ENCODE data around the gene PAK5.
A peak's percentile ranks its signal among the peaks of the same experiment; 100 is the strongest.

The PAK5 gene

GRCh38 chr20:9838378-9839295 is at the start of gene PAK5:
Gene PAK5, minus strand, starts transcription at chr20:9839076. Its CDS starts 194,748 bp downstream, at chr20:9644328.
- no peak for FAIRE-seq

GRCh38 chr20:9887706-9888105 is 48.8 kb upstream of the PAK5 start:
- FAIRE-seq: no peak

- FAIRE-seq: no peak
Observed at GRCh38 chr20:9886227-9886626, 47.4 kb upstream of the PAK5 start.

GRCh38 chr20:9884666-9885065 is 45.8 kb upstream of the PAK5 start:
- peak; percentile 66 for FAIRE-seq

GRCh38 chr20:9884061-9884460 is 45.2 kb upstream of the PAK5 start:
- no peak for FAIRE-seq

- FAIRE-seq: no peak
Observed at GRCh38 chr20:9877932-9878495, 39.1 kb upstream of the PAK5 start.

GRCh38 chr20:9867196-9867980 is 28.5 kb upstream of the PAK5 start:
- FAIRE-seq: no peak

GRCh38 chr20:9852566-9852965 is 13.7 kb upstream of the PAK5 start:
- FAIRE-seq: no peak

- no peak for FAIRE-seq
Observed at GRCh38 chr20:9839626-9840025, 750 bp upstream of the PAK5 start.

GRCh38 chr20:9838035-9838377 is 870 bp downstream of the PAK5 start:
- no peak for FAIRE-seq

GRCh38 chr20:9837634-9838033 is 1.2 kb downstream of the PAK5 start:
- FAIRE-seq: no peak

GRCh38 chr20:9835302-9835701 is 3.6 kb downstream of the PAK5 start:
- FAIRE-seq: no peak

- FAIRE-seq: no peak
Observed at GRCh38 chr20:9831032-9831431, 7.8 kb downstream of the PAK5 start.

GRCh38 chr20:9829835-9830234 is 9.0 kb downstream of the PAK5 start:
- FAIRE-seq: no peak

- FAIRE-seq: no peak
Observed at GRCh38 chr20:9817654-9818053, 21.2 kb downstream of the PAK5 start.

- FAIRE-seq: no peak
Observed at GRCh38 chr20:9815632-9816031, 23.2 kb downstream of the PAK5 start.

GRCh38 chr20:9810738-9811137 is 28.1 kb downstream of the PAK5 start:
- FAIRE-seq: no peak

GRCh38 chr20:9809271-9809670 is 29.6 kb downstream of the PAK5 start:
- FAIRE-seq: no peak

GRCh38 chr20:9808166-9808565 is 30.7 kb downstream of the PAK5 start:
- FAIRE-seq: no peak

GRCh38 chr20:9807136-9807535 is 31.7 kb downstream of the PAK5 start:
- no peak for FAIRE-seq

GRCh38 chr20:9800421-9800820 is 38.5 kb downstream of the PAK5 start:
- FAIRE-seq: no peak

GRCh38 chr20:9794831-9795230 is 44.0 kb downstream of the PAK5 start:
- no peak for FAIRE-seq

- no peak for FAIRE-seq
Observed at GRCh38 chr20:9792674-9793073, 46.2 kb downstream of the PAK5 start.

- no peak for FAIRE-seq
Observed at GRCh38 chr20:9789131-9789530, 49.7 kb downstream of the PAK5 start.
